Metanephros (tissue), 2 donors: ENCODE data around the gene MLLT3. TPM values are rescaled to one million over a fixed set of nuclear protein-coding genes. Genes with fewer than 3 reads are reported as not detected.

Experiments
- small RNA-seq: library from RNA; depleted of rRNA; stranded (forward); fragments of <200 nt; gene quantifications from one replicate; pipeline ENCODE3, GENCODE V24; 2014; ENCODE audit warnings: low replicate concordance
- total RNA-seq: library from RNA; depleted of rRNA; stranded (reverse); fragments of >200 nt; gene quantifications from one replicate; pipeline ENCODE4 v1.2.3, GENCODE V29; 2014

MLLT3 gene
- 24.8 TPM for total RNA-seq

GRCh38 chr9:20622330-20623020, at the start of gene MLLT3:
Gene MLLT3, minus strand, starts transcription at chr9:20622499.

Small RNA genes lying within 50 kb of the gene (small RNA-seq; reads per million reads assigned to genes)
- gene MIR4473 (0.25 reads per million, percentile 18 among the genes with 10 or more reads in this experiment), gene MIR4474 (not detected), gene RNU4-26P (not detected)

Other genes with a start within 250 kb of the MLLT3 start
- gene FOCAD, start 61.8 kb upstream of the MLLT3 start, total RNA-seq = 51.7 TPM